Left ventricle myocardium superior (tissue), 1 donor: ENCODE data around the gene CAV2. TPM values are rescaled to one million over a fixed set of nuclear protein-coding genes. Genes with fewer than 3 reads are reported as not detected.

Experiments used
- ATAC-seq: fragments of 200-7000 bp; cut with Tn5 transposase; one replicate; pipeline ENCODE4 v1.9.1; 2020; ENCODE audit warnings: mild to moderate bottlenecking, moderate library complexity
- DNase-seq: peaks from one replicate; pipeline ENCODE4 v3.0.0-alpha.2; 2020
- intact Hi-C: fragments of 100-400 bp; cut with micrococcal nuclease; formaldehyde crosslinking; loops from one replicate; pipeline ENCODE4 v1.11.0; 2022
- total RNA-seq: library from RNA; stranded (reverse); fragmentation: NEBNext Ultra II Directional; extraction: Animal tissue kit (Norgen Biotek cat#: 25700); gene quantifications from one replicate; pipeline ENCODE4 v1.2.1, GENCODE V29; 2021
- donor health status: DM: no; HTN: yes; CAD: no; lungs with severe emphysema.

Gene CAV2
- total RNA-seq, 1 donor from 2014 or later = 204 TPM

DNA sequence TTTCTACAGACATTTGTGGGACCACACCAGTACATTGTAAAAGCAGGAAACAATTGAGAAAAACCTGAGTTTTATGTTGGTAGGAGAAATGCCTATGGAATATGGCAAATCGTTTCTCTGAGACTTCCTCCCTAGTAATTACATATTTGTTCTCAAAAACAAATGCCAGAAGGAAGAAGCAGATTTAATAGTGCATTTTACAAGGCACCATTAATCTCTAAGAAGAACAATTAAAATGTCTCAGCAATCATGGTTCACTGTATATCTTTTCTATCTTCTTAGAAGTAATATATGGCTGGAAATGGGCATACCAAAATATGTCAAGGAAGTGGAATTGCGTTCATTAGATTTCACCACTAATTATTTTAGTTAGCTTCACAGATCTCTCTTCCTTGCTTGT is 38.6 kb downstream of the CAV2 start:
- no peak for DNase-seq
- intact Hi-C loops = loop anchor here (10.0 kb wide), 2 partner anchors 47 to 183 kb away; no protein-coding TSS in a partner anchor
- no peak for ATAC-seq

- intact Hi-C loops = loop anchor here (10.0 kb wide), 2 partner anchors 45 to 185 kb away; no protein-coding TSS in a partner anchor
Measured at GRCh38 chr7:116539879-116540278, 40.3 kb downstream of the CAV2 start.

GRCh38 chr7:116540743-116541142 is 41.2 kb downstream of the CAV2 start:
- intact Hi-C loops = no loop called here
- no peak for ATAC-seq
- no peak for DNase-seq

More at GRCh38 chr7:116539879-116540278, 40.3 kb downstream of the CAV2 start:
- DNase-seq (no peak), ATAC-seq (no peak)

GRCh38 chr7:116541951-116542350 is 42.4 kb downstream of the CAV2 start:
- ATAC-seq (no peak), DNase-seq (no peak)
- intact Hi-C loops = no loop called here

GRCh38 chr7:116542618-116543017 is 43.1 kb downstream of the CAV2 start:
- ATAC-seq = no peak
- intact Hi-C loops = no loop called here
- DNase-seq = no peak

DNA sequence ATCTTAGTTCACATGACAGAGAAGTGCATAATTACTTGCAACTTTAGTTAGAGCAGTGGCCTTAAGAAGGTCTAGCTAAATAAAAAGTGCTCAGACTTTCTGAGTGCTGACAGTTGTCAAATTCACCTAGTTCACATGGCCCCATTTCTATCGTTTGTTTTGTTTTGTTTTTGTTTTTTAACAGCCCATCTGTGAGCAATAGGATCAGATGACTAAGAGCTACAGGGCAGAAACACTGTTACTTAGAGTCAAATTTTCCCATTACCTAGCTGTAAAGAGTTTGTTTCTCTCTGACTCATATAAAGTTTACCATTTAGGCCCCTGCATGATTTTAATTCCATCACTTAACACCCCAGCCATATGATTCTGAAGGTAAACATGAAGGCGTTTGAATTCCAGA is 44.1 kb downstream of the CAV2 start:
- intact Hi-C loops = no loop called here
- no peak for DNase-seq

GRCh38 chr7:116544487-116544886 is 44.9 kb downstream of the CAV2 start:
- no peak for DNase-seq
- intact Hi-C loops = no loop called here
- ATAC-seq = no peak

More for the DNA sequence above, 44.1 kb downstream of the CAV2 start:
- no peak for ATAC-seq

DNA sequence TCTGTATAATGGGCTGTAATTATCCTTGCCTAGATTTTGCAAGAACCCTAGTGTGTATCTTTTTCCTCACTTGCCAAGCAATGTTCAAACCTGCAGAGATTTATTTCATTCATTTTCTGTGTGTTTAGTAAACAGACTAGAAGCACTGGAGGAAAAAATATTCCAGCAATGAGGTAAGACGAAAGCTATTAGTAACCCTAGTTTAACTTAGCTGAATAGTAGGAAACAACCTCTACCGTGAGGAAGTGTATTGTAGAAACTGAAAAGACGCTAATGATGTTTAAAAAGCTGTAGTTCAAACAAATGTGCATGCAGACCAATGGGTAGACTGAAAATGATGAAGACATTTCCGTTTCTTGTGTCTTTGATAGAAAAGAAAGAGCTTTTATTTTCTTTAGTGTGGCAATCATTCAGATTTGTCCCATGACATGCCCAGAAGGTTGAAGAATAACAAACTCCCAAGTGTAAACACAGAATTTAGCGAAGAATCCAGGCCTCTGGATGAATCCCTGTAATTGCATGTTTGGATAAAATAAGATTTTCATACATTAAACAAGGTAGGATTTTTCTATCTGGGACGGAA is 46.0 kb downstream of the CAV2 start:
- no peak for ATAC-seq
- intact Hi-C loops = no loop called here
- DNase-seq = no peak

- intact Hi-C loops = no loop called here
- peak; percentile 87 for ATAC-seq
- DNase-seq = peak; percentile 45
Measured at GRCh38 chr7:116546054-116546453, 46.5 kb downstream of the CAV2 start.

- intact Hi-C loops = no loop called here
- ATAC-seq = no peak
- DNase-seq = no peak
Measured at GRCh38 chr7:116546916-116547315, 47.4 kb downstream of the CAV2 start.

GRCh38 chr7:116547347-116547746 is 47.8 kb downstream of the CAV2 start:
- ATAC-seq (no peak), DNase-seq (no peak)
- intact Hi-C loops = no loop called here

- no peak for ATAC-seq
Measured at GRCh38 chr7:116548506-116548905, 49.0 kb downstream of the CAV2 start.

GRCh38 chr7:116549370-116549769 is 49.8 kb downstream of the CAV2 start:
- intact Hi-C loops = no loop called here
- no peak for ATAC-seq

More at GRCh38 chr7:116548506-116548905, 49.0 kb downstream of the CAV2 start:
- DNase-seq = no peak
- intact Hi-C loops = no loop called here

DNA sequence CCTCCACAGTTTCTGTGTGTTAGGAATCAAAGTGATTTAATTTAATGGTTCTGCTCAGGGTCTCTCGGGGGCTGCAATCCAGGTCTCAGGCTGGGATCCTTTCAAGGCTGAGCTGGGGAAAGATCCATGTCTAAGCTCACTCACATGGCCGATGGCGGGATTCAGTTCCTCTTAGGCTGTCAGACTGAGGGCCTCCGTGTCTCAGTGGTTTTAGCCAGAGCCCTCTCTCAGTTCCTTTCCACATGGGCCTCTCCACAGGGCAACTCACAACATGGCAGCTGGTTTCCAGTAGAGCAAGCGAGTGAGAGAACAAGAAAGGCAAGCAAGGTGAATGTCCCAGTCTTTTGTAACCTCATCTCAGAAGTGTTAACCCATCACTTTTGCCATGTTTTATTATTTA is 52.2 kb downstream of the CAV2 start:
- DNase-seq = no peak
- no peak for ATAC-seq
- intact Hi-C loops = no loop called here

More at GRCh38 chr7:116549370-116549769, 49.8 kb downstream of the CAV2 start:
- no peak for DNase-seq

DNA sequence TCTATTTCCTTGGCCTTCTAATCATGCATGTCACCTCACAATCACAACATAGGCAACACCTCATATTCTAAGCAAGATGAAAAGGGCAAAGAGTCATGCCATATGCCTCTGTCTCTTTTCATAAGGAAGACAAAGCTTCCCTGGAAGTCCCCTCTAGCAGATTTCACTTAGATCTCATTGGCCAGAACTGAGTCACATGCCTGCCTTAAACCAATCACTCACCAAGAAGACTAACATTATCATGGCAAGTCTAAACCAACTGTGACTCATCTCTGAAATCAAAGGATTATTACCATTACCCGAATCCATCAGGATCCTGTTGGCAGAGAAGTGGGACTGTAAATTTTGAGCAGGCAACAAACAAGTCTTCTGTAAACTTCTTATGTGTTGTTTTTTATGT is 53.1 kb downstream of the CAV2 start:
- DNase-seq (no peak), ATAC-seq (no peak)
- intact Hi-C loops = no loop called here

DNA sequence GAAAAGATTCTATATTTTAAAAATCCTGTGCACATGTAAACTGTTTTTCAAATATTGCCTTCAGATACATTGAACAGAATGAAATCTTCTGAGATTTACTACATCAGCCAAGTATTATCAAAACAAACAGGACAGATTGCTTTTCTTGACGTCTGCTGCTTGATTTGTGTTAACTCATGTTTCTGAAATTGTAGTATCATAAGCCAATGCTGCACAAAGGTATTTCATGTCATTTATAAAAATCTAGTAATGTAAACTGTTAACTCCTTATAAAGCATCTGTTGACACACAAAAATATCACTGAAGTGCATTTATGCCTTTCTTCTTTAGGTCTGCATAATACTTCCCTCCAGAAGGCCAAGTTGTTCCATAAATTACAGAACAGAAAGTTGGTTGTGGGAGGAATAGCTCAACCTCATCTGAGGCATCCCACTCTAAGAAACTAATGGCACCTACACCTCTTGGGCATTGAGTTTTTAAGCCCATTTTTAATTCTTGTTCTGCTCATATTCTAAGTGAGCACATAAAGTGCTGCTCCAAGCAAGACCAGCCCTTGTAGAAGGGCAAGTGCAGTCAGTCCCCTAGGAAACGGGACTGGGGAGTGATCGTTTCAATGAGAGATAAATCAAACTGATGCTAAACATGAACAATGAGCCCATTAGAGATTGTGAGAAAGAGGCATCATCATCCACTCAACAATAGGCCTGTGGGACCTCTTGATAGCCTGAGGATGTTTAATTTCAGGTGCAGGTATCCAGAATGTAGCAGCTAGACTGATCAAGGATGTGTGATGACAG is 53.8 kb downstream of the CAV2 start:
- ATAC-seq (no peak), DNase-seq (no peak)
- intact Hi-C loops = no loop called here

GRCh38 chr7:116554436-116554835 is 54.9 kb downstream of the CAV2 start:
- peak; percentile 63 for ATAC-seq
- intact Hi-C loops = no loop called here
- DNase-seq = peak; percentile 55

GRCh38 chr7:116554911-116555310 is 55.4 kb downstream of the CAV2 start:
- DNase-seq = no peak
- ATAC-seq = no peak
- intact Hi-C loops = no loop called here

GRCh38 chr7:116557066-116557585 is 57.6 kb downstream of the CAV2 start:
- no peak for ATAC-seq
- intact Hi-C loops = no loop called here
- no peak for DNase-seq

DNA sequence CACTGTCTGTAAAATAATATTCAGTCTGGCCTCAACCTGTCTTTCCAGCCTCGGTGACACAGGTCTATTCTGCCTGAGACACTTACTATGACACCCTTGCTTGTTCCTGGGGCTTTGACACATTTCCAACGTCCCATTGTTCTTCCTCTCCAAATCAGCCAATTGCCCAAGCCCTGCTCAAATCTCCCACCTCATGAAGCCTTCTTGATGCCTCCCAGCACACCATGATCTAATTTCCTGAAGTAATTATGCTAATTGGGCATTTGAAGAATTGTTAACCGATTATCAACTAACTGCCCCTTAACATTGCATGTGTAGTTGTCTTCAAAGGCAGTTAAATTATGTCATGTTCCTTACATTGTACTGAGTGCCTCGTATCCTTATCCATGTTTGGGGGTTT is 58.4 kb downstream of the CAV2 start:
- intact Hi-C loops = no loop called here
- DNase-seq (no peak), ATAC-seq (no peak)
